GM21786 (cell line): ENCODE results near the gene UPK3A.

Experiments
- ATAC-seq: cut with Tn5 transposase; IDR thresholded peaks from one replicate; pipeline ENCODE4 v1.9.1; 2021; ENCODE audit not compliant: unreplicated experiment

The UPK3A gene

DNA sequence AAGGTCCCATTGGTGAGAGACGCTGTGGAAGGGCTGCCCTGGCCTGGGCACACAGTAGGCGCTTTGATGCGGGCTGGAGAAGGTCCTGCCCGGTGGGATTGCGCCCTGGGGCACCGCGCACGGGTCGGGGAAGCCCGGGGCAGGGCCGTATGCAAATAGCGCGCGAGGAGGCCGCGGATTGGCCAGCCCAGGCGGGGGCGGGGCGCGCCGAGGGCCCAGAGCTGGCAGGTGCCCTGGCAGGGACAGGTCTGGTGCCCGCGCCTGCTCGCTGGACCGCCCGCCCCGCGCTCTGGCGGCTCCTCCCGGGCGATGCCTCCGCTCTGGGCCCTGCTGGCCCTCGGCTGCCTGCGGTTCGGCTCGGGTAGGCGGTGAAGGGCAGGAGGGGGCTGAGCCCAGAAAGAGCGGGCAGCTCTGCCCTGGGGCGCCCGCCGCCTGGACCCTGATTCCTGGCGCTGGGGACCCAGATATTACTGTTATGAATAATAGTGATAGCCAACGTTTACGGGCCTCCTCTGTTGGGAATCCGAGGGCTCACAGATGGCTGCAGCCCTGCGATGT lies at the start of gene UPK3A:
UPK3A (plus strand) TSS at position 245 of the 558 bp plus-strand sequence; CDS start at position 310, 65 bp downstream.
- no peak for ATAC-seq

DNA sequence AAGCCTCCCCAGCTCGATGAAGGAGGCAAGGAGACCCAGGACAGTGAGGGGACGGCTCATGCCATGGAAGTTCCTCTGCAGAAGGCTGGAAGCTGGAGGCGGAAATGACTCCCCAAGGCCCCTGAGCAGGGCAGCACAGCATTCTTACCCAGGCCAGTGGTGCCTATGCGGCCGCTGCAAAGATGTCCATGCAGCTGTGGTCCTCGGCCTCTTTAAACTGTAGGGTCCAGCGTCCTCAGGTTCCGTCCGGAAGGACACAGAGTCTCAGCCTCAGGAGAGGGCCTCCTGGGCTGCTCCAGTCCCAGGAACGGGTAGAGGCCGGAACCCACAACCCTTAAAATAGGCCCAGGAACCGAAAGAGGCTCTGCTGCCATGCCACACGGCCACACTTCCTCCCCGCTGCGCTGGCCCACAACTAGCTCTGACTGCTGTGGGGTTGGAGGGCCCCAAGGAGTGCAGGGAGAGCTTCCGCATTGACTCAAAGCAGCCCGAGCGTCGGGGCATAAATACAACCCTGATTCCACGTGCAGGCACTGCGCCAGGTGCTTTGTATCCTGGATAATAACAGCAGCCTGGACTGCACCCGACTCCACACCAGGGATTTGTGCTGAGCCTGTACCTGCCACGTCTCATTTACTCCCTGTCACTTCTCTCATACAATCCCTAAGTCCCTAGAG lies 49.5 kb upstream of the UPK3A start:
- ATAC-seq = peak; percentile 62

DNA sequence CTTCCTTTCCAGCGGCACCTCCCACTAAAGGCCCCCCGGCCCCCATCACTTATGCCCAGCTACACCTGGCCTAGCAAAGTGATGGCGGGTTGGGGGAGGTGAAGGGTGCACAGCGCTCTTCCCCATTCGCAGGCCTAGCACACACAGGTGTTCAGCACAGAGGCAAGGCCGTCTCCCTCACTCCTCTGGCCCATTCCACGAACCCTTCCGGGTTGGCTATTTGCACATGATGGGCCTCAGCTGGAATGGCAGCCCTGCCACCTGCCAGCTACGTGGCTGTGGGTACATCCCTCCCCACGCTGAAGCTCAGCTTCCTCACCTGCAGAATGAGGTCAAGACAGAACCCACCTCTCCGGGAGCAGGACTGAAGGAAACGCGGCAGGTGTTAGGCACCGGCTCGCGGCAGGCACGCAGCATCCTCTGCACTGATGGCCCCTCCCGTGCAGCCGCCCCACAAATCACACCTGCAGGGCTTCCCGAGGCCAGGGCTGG lies 48.9 kb upstream of the UPK3A start:
- ATAC-seq = no peak

DNA sequence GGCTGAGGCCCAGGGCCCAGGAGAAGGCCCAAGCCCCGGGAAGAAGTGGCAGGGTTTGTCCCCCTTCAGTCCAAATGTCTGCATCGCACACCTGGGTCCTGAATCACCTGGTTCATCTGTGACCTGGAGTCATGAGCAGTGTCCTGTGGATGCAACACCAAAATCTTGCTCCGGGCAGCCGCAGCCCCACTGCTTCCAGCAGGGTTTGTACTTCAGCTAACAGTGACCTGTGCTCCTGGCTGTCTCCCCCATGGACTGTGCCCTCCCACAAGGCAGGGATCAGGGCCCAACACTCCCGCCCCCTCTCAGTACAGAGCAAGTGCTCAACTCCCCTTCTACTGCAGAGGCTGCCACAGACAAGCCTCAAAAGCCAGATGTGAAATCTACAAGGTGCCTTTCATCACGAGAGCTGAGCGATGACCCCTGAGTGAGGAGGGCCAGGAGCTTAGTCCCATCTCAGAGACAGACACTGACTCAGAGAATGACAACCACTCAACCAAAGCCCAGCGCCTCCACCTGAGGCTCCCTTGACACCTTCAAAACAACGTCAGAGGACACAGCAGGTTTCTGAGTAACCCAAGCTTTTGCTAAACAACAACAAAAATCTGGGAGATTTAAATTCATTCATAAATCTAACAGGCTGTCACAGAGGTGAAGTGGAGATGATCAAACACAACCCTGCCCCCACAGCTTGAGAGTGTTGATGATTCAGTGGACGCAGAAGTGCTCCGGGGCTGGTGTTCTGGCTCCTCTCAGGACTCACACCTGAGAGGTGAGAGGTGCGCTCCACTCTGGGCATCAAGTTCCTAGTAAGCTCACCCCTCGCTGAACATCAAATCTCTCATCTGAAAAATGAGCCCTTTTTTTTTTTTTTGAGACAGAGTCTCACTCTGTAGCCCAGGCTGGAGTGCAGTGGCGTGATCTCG lies 47.4 kb upstream of the UPK3A start:
- no peak for ATAC-seq

DNA sequence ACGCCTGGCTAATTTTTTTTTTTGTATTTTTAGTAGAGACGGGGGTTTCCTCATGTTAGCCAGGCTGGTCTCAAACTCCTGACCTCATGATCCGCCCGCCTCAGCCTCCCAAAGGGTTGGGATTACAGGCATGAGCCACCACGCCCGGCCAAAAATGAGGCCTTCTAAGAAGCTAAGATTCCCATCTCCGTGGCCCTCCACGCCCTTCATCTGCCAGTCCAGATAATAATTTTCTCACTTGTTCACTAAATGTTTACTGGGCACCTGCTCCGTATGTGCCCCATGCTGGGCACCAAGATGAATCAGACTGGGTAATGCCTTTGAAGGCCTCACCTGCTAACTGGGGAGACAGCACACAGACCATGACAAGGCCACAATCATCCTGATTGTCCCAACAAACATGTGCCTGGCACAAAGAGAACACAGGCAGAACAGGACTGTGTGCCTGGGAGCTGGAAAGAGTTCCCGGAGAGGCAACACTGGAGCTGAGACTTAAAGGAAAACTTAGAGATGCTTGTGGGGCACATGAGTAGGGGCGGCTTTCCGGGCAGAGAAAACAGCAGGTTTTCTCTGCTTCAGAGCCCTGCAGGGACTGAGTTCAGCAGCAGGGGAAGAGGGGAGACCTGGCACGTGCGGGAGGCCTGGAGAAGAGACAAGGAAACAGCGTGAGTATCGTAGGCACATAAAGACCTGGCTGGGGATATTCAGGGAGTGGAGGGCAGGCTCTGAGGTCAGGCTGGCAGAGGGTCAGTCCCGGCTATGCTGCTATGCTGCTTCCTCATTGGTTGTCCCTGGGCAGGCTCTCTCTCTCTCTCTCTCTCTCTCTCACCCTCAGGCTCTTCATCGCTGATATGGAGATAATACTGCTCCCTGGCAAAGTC lies 46.4 kb upstream of the UPK3A start:
- ATAC-seq = no peak

DNA sequence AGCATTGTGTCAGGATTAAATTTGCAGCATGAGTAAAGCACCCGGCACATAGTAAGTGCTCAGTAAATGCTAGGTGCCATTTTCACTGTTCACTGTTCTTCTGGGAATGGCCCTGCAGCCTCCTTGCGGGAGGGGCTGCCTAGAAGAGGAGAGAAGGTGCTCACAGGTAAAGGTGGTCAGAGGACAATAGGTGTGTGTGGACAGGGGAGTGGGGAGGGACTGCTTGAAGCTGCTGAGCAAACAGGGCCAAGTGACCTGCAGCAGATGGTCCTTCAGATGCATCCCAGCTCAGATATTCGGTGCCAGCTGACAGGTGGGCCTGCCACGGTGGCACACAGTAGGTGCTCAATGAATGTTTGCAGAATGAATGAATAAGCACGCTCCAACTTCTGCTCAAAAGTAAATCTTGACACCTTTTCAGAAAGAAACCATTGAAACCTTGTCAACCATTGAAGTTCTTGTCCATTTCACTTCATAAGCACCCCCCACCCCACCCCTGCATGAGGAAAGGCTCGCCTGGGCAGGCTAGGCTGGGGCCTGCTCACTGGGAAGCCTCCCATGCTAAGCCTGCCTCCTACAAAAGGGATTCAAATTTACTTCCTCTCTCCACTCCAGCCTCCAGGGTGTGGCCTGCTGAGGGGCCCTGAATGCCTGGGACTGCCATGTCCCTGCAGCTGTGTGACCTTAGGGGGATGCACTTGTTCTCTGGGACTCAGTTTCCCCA lies 45.6 kb upstream of the UPK3A start:
- ATAC-seq = no peak

DNA sequence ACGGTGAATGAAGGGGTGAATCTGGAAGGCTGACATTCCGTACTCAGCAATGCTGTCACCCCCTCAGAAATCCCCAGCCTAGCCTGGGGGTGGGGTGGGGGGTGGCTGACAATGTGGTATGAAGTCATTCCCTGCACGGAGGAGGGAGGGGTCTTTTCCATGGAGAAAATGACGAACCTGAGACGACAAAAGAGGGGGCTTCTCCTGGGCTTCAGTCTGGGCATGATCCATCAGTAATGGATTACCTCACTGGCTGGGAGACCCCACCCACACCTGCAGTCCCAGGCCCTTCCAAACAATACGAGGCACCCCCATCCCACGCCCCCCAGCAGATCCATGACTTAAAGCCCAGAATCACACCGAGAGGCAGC lies 45.1 kb upstream of the UPK3A start:
- ATAC-seq = no peak

DNA sequence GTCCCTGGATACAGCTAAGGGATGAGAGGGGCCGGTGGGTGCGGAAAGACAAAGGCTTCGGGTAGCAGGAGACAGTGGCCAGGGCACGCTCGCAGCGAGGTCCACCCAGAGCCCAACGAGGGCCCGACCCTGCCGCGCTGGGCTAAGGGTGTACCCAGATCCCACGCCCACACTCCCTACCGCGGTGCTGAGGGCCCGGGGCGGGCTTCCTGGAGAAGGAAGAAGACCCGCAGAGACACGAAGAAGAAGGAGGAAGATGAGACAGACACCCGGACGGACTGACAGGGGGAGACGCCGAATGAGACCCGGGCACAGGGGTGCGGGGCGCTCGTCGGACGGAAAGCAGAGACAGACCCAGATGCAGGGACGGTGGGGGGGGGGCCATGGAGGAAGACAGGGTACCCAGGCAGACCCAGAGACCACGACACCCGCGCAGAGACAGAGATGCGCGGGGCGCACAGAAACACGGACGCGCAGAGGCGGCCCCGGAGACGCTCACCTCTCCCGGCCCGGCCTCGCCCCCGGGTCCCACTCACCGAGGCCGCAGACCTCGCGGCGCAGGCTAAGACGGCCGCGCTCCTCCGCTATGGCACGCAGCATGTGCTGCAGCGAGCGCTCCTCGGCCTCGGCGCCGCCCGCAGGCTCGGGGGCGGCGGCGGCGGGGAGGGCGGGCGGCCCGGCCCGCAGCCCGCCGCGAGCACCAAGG lies 44.5 kb upstream of the UPK3A start:
- ATAC-seq = no peak

DNA sequence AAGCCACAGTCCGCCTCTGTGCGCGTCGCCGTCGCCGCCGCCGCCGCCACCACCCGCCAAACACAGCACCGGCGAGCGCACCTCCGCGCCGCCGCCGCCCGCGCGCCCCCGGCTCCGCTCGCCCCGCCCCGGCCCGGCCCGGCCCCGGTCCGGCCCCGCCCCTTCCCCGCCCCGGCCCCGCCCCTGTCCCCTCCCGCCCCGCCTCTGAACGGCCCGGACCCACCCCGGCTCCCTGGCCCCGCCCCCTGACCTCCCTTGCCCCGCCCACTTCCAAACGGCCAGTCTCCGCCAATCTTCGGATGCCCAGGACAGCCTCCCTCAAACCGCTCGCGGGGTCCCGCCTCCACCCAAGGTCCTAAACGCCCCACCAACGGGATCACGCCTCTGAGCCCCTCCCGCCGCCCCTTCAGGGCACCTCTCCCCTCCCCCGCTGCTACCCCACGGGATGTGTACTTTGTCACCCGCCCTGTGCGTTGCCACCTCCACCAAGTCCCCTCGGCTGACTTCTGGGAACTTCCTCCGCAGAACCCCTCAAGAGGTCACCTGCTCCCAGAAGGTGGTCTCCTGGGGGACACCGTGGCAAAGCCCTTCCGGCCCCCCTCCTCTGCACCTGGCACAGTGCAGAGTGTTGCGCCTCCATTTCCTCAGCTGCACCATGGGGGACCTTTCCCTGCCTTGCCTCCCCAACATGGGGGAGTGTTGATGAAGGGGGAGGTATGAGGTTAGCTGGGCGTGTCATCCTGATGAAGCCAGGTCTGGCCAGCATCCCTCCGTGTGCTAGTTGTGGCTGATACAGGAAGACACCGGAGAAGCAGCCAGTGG lies 43.7 kb upstream of the UPK3A start, which contains the start of gene KIAA0930:
KIAA0930 (minus strand) TSS at position 85 of the 822 bp plus-strand sequence. CDS start 191 bp downstream, outside the sequence.
- no peak for ATAC-seq

DNA sequence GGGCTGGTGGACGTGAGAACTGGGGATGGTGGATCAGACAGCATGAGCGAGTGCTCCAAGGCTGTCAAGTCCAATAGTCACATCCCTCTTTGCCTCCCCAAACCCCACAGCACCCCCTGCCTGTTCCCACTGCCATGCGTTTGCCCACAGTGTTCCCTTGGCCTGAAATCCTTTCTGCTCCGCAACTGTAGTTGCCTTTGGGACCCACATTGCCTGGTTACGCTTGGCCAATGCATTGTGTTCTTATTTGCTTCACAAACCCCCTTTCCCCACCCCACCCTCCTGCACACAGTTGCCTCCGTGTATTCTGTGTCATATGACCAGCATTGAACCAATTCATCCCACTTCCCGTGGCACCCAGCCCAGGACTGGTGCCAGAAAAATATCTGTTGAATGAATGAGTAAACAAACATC lies 42.0 kb upstream of the UPK3A start:
- no peak for ATAC-seq

DNA sequence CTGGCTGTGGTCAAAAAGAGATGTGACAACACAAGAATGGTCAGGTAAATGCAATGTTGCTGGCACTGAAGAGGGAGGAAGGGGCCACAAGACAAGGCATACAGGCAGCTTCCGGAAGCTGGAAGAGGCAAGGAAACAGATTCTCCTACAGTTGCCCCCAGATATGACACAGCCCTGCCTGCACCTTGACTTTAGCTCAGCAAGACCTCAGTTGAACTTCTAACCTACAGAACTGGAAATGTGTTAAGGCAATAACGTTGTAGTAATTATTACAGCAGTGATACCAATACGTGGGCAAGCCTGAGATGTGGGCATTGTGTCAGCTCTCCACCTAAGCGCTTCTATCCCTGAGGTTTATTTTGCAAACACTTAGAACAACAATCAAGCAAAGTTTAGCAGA lies 39.8 kb upstream of the UPK3A start:
- no peak for ATAC-seq

DNA sequence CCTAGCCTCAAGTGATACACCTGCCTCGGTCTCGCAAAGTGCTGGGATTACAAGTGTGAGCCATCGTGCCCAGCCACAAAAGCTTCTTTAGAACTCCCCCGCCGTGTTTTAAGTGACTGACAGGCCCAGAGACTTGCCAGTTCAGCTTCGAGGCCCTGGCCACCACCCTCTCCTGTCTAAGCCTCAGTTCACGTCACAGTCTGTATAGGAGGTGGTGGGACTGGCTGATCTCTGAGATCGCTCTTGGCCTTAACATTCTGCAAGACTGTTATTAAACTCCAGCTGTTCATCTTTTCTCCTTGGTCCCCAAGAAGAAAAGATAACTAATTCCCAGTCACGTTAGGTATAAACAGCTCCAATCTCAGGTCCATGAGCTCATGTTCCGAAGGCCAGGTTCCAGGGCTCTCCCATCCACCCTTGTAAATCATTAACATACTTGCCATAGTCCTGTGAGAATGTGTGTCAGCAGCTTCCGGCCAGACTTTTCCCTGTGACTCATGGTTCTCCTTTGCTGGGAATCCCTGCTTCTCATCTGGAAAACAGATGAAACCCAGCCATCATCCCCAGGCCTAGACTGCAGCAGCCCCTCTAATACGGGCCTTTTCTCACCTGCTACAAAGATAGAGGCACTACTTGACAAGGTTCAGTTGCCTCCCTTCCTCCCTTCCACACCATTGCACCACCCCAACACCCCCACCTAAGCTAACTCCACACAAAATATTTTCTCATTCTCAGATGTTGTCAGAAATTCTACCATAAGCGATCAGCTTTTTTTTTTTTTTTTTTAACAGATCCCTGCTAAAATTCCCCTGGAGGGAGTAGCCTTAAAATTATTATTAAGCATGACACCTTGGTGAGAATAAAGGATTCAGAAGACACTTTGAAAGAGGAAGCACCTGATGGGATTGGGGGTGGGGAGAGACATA lies 38.4 kb upstream of the UPK3A start:
- no peak for ATAC-seq

DNA sequence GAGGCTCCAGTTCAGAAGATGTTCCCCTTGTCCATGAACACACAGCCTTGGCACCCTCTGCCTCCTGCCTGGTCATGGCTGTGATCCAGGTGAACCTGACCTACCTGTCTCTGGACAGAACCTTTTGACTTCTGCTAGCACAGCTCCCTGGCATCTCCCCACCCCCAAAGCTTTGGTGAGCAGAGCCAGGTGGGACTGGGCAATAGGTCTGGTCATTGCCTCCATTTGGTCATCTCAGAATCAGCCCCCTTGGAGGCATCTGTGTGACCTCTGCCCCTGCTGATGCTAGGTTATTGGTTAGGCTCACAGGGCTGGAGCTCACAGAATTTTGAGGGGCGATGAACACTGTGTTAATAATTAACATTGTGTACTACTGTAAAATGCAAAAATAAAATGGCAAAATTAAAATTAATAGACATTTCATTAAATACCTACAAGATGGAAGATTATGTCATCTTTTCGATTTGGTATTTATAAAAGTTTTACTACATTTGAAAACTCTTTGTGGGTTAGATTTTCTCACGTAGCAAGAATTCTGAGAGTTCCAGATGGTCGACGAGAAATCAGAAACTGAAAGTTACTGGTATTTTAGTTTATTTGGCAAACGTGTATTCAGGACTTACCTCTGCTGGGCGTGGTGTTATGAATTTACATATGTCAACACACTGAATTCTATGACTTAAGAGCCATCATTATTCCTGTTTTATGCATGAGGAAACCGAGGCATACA lies 35.8 kb upstream of the UPK3A start:
- peak; percentile 65 for ATAC-seq

DNA sequence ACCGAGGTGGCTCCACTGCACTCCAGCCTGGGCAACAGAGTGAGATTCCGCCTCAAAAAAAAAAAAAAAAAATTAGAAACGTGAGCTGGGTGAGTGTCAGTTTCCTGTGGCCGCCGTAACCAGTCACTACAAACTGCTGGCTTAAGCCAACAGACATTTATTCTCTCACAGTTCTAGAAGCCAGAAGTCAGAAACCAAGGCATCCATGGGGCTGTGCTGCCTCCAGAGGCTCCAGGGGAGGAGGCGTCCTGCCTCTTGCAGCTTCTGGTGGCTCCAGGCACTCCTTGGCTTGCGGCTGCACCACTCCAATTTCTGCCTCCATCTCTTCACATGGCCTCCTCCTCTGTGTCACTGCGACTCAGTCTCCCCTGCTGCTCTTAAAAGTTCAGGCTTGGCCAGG lies 32.9 kb upstream of the UPK3A start:
- no peak for ATAC-seq

DNA sequence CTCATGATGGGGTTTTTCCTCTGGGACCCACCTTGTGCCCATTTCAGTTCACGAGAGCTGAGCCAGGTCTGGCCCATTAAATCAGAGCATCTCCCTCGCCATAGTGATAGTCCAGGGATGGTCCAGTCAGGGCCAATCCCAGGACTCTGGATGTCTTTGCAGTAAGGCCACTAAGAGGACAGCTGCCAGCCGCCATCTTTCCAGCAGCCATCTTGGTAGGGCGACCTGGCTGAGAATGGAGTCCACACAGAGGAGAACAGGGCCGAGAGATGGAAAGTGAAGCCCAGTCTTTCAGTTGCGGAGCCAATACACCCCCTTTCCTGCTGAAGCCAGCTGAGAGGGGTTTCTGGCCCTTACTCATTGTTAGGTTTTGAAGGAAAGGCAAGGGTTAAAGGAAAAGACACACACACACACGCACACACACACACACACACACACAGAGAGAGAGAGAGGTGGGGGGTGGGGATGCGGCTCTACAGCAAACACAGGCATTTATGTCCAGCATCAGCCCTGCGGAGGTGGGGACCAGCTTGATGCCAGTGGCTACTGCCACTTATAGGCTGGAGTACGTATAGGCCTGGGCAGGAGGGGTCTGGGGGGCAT lies 31.6 kb upstream of the UPK3A start:
- no peak for ATAC-seq

DNA sequence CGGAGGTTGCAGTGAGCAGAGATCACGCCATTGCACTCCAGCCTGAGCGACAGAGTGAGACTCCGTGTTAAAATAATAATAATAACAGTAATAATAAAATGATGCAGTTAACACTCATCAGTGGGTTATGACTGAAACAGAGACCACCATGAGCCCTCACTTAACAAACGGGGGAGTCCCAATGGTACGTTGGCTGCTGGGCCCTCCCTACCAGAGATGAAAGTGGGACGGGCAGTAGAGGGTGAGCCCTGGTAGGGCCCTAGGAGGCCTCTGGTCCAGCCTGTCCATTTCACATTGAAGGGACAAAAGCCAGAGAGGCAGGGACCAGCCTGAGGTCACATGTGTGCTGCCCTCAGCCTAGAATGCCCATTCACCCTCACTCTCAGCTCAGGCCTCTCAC lies 30.4 kb upstream of the UPK3A start:
- peak; percentile 35 for ATAC-seq
